ENCODE measurements around the gene TMEM150C.
"Not testable (repeated sequence)": the region's sequence is repeated elsewhere in the genome, so short reads cannot be mapped to it uniquely, and the experiment has no call there.

Gene TMEM150C

GRCh38 chr4:82473621-82474164 is 88.1 kb downstream of the TMEM150C start:
- DNase-seq (ENCODE audit: low read depth) = no peak
- TF ChIP-seq, protein P1, sequence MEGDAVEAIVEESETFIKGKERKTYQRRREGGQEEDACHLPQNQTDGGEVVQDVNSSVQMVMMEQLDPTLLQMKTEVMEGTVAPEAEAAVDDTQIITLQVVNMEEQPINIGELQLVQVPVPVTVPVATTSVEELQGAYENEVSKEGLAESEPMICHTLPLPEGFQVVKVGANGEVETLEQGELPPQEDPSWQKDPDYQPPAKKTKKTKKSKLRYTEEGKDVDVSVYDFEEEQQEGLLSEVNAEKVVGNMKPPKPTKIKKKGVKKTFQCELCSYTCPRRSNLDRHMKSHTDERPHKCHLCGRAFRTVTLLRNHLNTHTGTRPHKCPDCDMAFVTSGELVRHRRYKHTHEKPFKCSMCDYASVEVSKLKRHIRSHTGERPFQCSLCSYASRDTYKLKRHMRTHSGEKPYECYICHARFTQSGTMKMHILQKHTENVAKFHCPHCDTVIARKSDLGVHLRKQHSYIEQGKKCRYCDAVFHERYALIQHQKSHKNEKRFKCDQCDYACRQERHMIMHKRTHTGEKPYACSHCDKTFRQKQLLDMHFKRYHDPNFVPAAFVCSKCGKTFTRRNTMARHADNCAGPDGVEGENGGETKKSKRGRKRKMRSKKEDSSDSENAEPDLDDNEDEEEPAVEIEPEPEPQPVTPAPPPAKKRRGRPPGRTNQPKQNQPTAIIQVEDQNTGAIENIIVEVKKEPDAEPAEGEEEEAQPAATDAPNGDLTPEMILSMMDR (IDR thresholded peaks at IDR 0.05; ENCODE audit: low read depth, low read length, missing control alignments) = no peak
- no peak overlapping the region for H3K4me3 ChIP-seq (ENCODE audit: low read depth, low read length)
- in situ Hi-C loops (cut with HindIII; ENCODE audit: low sequenced_read_pairs) = no loop called here

- in situ Hi-C loops (cut with HindIII; ENCODE audit: low sequenced_read_pairs); H3K4me3 ChIP-seq (ENCODE audit: low read depth, low read length); DNase-seq (ENCODE audit: low read depth): not testable (repeated sequence)
Measured at GRCh38 chr4:82473080-82473479, 88.7 kb downstream of the TMEM150C start.

DNA sequence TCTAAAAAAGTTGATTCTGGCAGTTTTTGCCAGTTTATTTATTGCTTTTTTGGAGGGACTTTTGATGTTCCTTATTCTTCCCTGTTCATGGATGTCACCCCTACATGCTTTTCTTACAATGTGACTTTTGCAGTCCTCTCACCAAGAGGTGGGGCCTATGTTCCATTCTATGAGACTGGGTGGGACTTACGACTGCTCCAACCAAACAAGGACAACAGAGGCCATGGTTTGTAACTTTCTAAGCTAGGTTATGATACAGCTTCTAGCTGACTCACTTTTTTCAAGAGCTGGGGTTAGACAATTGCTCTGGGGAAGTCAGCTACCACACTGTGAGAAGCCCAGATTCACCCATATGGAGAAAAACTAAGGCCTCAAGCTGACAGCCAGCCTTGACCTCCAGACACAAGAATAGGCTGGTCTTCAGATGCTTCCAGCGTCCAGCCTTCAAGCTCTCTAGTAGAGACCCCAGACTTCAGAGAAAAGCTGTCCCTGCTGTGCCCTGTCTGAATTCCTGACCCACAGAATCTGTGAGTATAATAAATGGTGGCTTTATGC is 91.9 kb downstream of the TMEM150C start:
- in situ Hi-C loops (cut with HindIII; ENCODE audit: low sequenced_read_pairs) = loop anchor here (5.0 to 10.0 kb wide), 2 partner anchors 97 to 255 kb away; no protein-coding TSS in a partner anchor

GRCh38 chr4:82467471-82467870 is 94.3 kb downstream of the TMEM150C start:
- no peak overlapping the region for H3K4me3 ChIP-seq (ENCODE audit: low read depth, low read length)
- peak; percentile 50 for DNase-seq (ENCODE audit: low read depth)
- in situ Hi-C loops (cut with HindIII; ENCODE audit: low sequenced_read_pairs) = loop anchor here (5.0 to 10.0 kb wide), 2 partner anchors 100 to 257 kb away; no protein-coding TSS in a partner anchor
- TF ChIP-seq, protein P1 (IDR thresholded peaks at IDR 0.05; ENCODE audit: low read depth, low read length, missing control alignments) = no peak

More for the DNA sequence above, 91.9 kb downstream of the TMEM150C start:
- no peak for DNase-seq (ENCODE audit: low read depth)
- no peak overlapping the region for H3K4me3 ChIP-seq (ENCODE audit: low read depth, low read length)
- TF ChIP-seq, protein P1 (IDR thresholded peaks at IDR 0.05; ENCODE audit: low read depth, low read length, missing control alignments) = no peak

GRCh38 chr4:82463221-82463620 is 98.6 kb downstream of the TMEM150C start:
- in situ Hi-C loops (cut with HindIII; ENCODE audit: low sequenced_read_pairs) = loop anchor here (10.0 kb wide), 1 partner anchor 262 kb away; no protein-coding TSS in a partner anchor
- H3K4me3 ChIP-seq (ENCODE audit: low read depth, low read length) = no peak overlapping the region
- DNase-seq (ENCODE audit: low read depth) = no peak
- TF ChIP-seq, protein P1 (IDR thresholded peaks at IDR 0.05; ENCODE audit: low read depth, low read length, missing control alignments) = no peak

- in situ Hi-C loops (cut with HindIII; ENCODE audit: low sequenced_read_pairs) = loop anchor here (10.0 kb wide), 1 partner anchor 262 kb away; no protein-coding TSS in a partner anchor
- DNase-seq (ENCODE audit: low read depth) = peak; percentile 75
- TF ChIP-seq, protein P1 (IDR thresholded peaks at IDR 0.05; ENCODE audit: low read depth, low read length, missing control alignments) = peak; percentile 70
- no peak overlapping the region for H3K4me3 ChIP-seq (ENCODE audit: low read depth, low read length)
Measured at GRCh38 chr4:82462415-82462831, 99.4 kb downstream of the TMEM150C start.

DNA sequence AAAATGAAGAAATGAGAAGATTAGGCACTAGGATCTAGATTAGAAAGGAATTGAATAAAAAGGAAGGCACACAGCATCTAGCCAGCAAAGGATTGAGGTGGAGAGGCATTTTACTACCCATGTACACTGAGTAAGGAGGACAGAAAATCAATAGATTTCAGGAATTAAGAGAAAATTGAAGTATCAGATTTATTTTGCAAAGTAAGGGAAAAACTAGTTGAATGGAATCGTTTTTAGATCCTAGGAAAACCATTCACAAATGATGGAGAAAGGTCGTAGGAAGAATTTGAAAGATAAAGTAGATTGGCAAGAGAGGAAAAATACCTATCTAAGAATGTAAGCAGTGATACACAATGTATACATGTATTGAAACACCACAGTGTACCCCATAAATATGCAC is 100.1 kb downstream of the TMEM150C start:
- TF ChIP-seq, protein P1 (IDR thresholded peaks at IDR 0.05; ENCODE audit: low read depth, low read length, missing control alignments) = no peak
- in situ Hi-C loops (cut with HindIII; ENCODE audit: low sequenced_read_pairs) = loop anchor here (10.0 kb wide), 1 partner anchor 263 kb away; no protein-coding TSS in a partner anchor

More for the DNA sequence above, 100.1 kb downstream of the TMEM150C start:
- no peak for DNase-seq (ENCODE audit: low read depth)
- no peak overlapping the region for H3K4me3 ChIP-seq (ENCODE audit: low read depth, low read length)

Measured in astrocyte of the cerebellum (primary cell).